Mammary epithelial cell (primary cell): ENCODE data around the gene CD63.

Experiments used
- EZH2 ChIP-seq: IDR thresholded peaks from 2 replicates; pipeline ENCODE4 v1.6.1; 2012; ENCODE audit warnings: low read length, inconsistent platforms, borderline replicate concordance
- TF ChIP-seq, protein P1 (sequence below), 2 donors: IDR thresholded peaks in 1 of 2; conservative IDR thresholded peaks in 1 of 2; 2 replicates each; pipeline ENCODE4 v1.5.1; 2011 to 2012; ENCODE audit warnings: inconsistent platforms in 2 of 2, low read length in 2 of 2, mild to moderate bottlenecking in 2 of 2, control low read depth in 1 of 2, low read depth in 1 of 2; ENCODE audit not compliant: insufficient read depth in 1 of 2; ENCODE audit errors: extremely low read depth in 1 of 2

DNA sequence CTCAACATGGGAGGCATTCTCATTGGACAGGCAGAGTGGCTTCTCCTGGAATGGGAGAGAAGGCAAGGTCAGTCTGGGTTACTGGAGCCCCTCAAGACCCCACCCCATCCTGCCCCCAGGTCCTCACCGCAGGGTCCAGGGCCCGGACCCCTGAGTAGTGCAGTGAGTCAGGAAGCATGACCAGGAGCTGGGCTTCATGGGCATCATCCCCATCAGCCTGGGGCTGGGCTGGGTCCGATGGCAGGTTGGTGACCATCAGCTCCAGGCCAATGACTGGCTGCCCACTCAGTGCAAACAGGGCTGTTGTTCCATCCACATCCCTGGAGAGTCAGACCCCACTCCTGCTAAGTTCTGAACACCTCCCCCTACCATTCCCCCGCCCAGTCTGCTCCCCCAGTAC is 34.2 kb downstream of the CD63 start:
- TF ChIP-seq, protein P1, sequence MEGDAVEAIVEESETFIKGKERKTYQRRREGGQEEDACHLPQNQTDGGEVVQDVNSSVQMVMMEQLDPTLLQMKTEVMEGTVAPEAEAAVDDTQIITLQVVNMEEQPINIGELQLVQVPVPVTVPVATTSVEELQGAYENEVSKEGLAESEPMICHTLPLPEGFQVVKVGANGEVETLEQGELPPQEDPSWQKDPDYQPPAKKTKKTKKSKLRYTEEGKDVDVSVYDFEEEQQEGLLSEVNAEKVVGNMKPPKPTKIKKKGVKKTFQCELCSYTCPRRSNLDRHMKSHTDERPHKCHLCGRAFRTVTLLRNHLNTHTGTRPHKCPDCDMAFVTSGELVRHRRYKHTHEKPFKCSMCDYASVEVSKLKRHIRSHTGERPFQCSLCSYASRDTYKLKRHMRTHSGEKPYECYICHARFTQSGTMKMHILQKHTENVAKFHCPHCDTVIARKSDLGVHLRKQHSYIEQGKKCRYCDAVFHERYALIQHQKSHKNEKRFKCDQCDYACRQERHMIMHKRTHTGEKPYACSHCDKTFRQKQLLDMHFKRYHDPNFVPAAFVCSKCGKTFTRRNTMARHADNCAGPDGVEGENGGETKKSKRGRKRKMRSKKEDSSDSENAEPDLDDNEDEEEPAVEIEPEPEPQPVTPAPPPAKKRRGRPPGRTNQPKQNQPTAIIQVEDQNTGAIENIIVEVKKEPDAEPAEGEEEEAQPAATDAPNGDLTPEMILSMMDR (conservative IDR thresholded peaks at IDR 0.05 in 1 of 2, IDR thresholded peaks at IDR 0.05 in 1 of 2; ENCODE audit: extremely low read depth in 1 of 2, insufficient read depth in 1 of 2, low read depth in 1 of 2, low read length in 2 of 2): no peak
- TF ChIP-seq EZH2: no peak
